DND-41 (cell line): Measurements from ENCODE around the gene MSMB.
"Not testable (repeated sequence)": the region's sequence is repeated elsewhere in the genome, so short reads cannot be mapped to it uniquely, and the experiment has no call there.

Experiments
- ATAC-seq: fragments of 200-7000 bp; cut with Tn5 transposase; 3 replicates; pipeline ENCODE4 v1.9.1; 2021; ENCODE audit warnings: low read depth; ENCODE audit not compliant: insufficient read depth
- DNase-seq: peaks from one replicate; pipeline ENCODE4 v3.0.0-alpha.2; 2020
- H2AFZ ChIP-seq: 2 replicates; pipeline ENCODE4 v1.6.0; 2012; ENCODE audit warnings: low read depth, low read length
- H3K27ac ChIP-seq: 2 replicates; pipeline ENCODE4 v1.5.1; 2012; ENCODE audit warnings: low read length, inconsistent platforms
- H3K27me3 ChIP-seq: fragments of 200-600 bp; sonication (generic); 2 replicates; pipeline ENCODE4 v1.6.0; 2012; ENCODE audit warnings: low read length, mild to moderate bottlenecking, inconsistent platforms; ENCODE audit not compliant: insufficient read depth, poor library complexity
- H3K36me3 ChIP-seq: 2 replicates; pipeline ENCODE4 v1.5.1; 2012; ENCODE audit warnings: low read length, inconsistent platforms; ENCODE audit not compliant: insufficient read depth
- H3K4me1 ChIP-seq: 2 replicates; pipeline ENCODE4 v1.5.1; 2012; ENCODE audit warnings: mild to moderate bottlenecking, low read length; ENCODE audit not compliant: insufficient read depth
- H3K4me2 ChIP-seq: 2 replicates; pipeline ENCODE4 v1.6.0; 2012; ENCODE audit warnings: mild to moderate bottlenecking, moderate library complexity, low read length, inconsistent platforms; ENCODE audit not compliant: insufficient read depth
- H3K4me3 ChIP-seq, 2 experiments: fragments of 200-600 bp in 1 of 2; shearing (Covaris generic) in 1 of 2; 2 replicates each; pipeline ENCODE4 v1.5.1; 2012 to 2016; ENCODE audit warnings: inconsistent platforms in 2 of 2, low read length in 2 of 2, mild to moderate bottlenecking in 2 of 2, low read depth in 1 of 2, moderate library complexity in 1 of 2
- H3K79me2 ChIP-seq: 2 replicates; pipeline ENCODE4 v1.6.0; 2012; ENCODE audit warnings: low read length, inconsistent platforms; ENCODE audit not compliant: insufficient read depth
- H3K9ac ChIP-seq: 2 replicates; pipeline ENCODE4 v1.6.0; 2012; ENCODE audit warnings: low read depth, mild to moderate bottlenecking, inconsistent platforms, low read length, moderate library complexity
- H3K9me3 ChIP-seq: 2 replicates; pipeline ENCODE4 v1.5.1; 2012; ENCODE audit warnings: low read length, moderate library complexity, mild to moderate bottlenecking, inconsistent platforms; ENCODE audit not compliant: insufficient read depth, severe bottlenecking
- H4K20me1 ChIP-seq: 2 replicates; pipeline ENCODE4 v1.6.0; 2012; ENCODE audit warnings: low read length; ENCODE audit not compliant: insufficient read depth
- EZH2 ChIP-seq: IDR thresholded peaks from 3 replicates; pipeline ENCODE4 v1.6.1; 2012; ENCODE audit warnings: borderline replicate concordance, low read depth, mild to moderate bottlenecking, moderate library complexity, low read length, inconsistent platforms; ENCODE audit not compliant: severe bottlenecking
- TF ChIP-seq, protein P1 (sequence below): IDR thresholded peaks from 2 replicates; pipeline ENCODE4 v1.5.1; 2012; ENCODE audit warnings: borderline replicate concordance, low read length, moderate library complexity, mild to moderate bottlenecking; ENCODE audit not compliant: poor library complexity, severe bottlenecking; ENCODE audit errors: extremely low read depth

Gene MSMB, protein sequence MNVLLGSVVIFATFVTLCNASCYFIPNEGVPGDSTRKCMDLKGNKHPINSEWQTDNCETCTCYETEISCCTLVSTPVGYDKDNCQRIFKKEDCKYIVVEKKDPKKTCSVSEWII

DNA sequence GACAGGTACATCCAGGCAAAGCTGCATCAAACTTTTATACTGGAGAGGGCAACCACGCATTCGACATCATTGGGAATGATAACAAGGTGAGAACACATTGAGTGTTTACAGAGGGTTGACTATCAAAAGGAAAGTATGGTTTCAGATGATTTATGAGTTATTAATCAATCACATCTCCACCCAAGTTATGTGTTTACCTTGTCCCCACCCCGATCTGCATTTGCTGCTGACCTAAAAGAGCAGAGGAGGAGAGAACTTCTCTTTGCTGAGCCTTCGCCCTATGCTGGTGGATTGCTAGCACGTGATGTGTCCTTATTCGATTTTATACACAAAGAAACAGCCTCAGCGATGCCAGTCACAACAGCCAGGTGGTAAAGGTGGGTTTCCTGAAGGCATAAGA lies at the start of gene MSMB:
MSMB (minus strand) TSS at position 9 of the 400 bp plus-strand sequence. CDS start 32 bp downstream, outside the sequence.
- no peak within 1 kb of the TSS for H2AFZ ChIP-seq
- no peak within 1 kb of the TSS for H3K9ac ChIP-seq
- TF ChIP-seq EZH2 = no peak
- TF ChIP-seq, protein P1, sequence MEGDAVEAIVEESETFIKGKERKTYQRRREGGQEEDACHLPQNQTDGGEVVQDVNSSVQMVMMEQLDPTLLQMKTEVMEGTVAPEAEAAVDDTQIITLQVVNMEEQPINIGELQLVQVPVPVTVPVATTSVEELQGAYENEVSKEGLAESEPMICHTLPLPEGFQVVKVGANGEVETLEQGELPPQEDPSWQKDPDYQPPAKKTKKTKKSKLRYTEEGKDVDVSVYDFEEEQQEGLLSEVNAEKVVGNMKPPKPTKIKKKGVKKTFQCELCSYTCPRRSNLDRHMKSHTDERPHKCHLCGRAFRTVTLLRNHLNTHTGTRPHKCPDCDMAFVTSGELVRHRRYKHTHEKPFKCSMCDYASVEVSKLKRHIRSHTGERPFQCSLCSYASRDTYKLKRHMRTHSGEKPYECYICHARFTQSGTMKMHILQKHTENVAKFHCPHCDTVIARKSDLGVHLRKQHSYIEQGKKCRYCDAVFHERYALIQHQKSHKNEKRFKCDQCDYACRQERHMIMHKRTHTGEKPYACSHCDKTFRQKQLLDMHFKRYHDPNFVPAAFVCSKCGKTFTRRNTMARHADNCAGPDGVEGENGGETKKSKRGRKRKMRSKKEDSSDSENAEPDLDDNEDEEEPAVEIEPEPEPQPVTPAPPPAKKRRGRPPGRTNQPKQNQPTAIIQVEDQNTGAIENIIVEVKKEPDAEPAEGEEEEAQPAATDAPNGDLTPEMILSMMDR = no peak
- ATAC-seq = no peak
- H3K27ac ChIP-seq = no peak within 1 kb of the TSS
- H4K20me1 ChIP-seq = no peaks in the 10 kb centered on the region
- no peaks in the 10 kb centered on the region for H3K27me3 ChIP-seq
- H3K79me2 ChIP-seq = no peaks in the 10 kb centered on the region
- no peak within 1 kb of the TSS for H3K4me3 ChIP-seq
- 0 out of 2 replicates have a peak, but pooled peaks cover 2% of the 10 kb centered on the region for H3K4me1 ChIP-seq
- H3K36me3 ChIP-seq = no peaks in the 10 kb centered on the region
- DNase-seq = no peak
- no peak within 1 kb of the TSS for H3K4me2 ChIP-seq
- no peaks in the 10 kb centered on the region for H3K9me3 ChIP-seq

DNA sequence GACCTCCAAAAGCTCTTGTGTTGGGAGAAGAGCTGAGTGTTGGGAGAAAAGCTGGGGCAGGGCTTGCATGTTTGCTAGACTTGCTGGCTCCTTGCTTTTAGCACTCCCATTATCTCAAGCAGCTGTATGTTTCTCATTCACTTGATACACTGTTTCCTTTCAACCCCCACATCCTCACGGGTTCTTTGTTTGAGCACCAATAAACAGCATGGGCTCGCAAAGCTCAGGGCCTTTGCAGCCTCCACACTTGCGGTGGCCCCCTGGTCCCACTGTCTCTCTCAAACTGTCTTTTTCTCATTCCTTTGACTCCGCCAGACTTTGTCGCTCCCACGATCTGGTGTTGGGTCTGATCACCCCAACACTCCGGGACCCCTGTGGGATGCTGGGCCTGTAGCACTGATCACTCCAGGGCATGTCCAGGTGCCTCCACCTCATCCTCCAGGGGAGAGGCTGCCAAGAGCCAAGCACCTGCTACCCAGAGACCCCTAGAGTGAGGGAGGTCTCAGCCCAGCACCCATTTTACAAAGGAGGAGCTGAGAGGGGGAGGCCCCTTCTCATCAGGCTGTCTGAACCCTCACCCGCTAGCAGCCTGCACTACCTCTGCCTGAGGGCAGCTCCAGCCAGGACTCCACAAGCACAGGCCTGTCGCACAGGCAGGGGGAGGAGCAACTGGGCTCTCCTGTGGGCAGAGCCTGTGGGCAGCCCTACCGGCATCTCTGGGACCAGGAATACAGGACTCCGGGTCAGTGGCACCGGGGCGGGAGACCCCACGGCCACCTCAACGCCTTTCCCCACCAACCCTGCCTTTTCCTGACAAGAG lies 49.1 kb upstream of the MSMB start:
- Histone ChIP-seq H3K4me1 (peaks cover 76% of the 10 kb centered on the region), H3K79me2 (peaks cover 3% of the 10 kb centered on the region), H2AFZ (peak overlapping the region; percentile 40), H3K27ac (peak overlapping the region; percentile 80), H3K4me3 (peak overlapping the region in 1 of 2 experiments; percentile 52; a peak in 1 of 4 replicates), H3K36me3 (no peaks in the 10 kb centered on the region), H3K9ac (peak overlapping the region; percentile 49), H4K20me1 (no peaks in the 10 kb centered on the region), H3K9me3 (no peaks in the 10 kb centered on the region), H3K27me3 (no peaks in the 10 kb centered on the region), H3K4me2 (peak overlapping the region; percentile 58)
- no peak for TF ChIP-seq EZH2
- TF ChIP-seq, protein P1 = no peak
- ATAC-seq (peak; percentile 33), DNase-seq (peak; percentile 70)

- Histone ChIP-seq H3K4me2 (peak overlapping the region; percentile 58), H3K4me3 (peak overlapping the region in 1 of 2 experiments; percentile 52; a peak in 2 of 4 replicates), H3K9me3 (no peaks in the 10 kb centered on the region), H3K27ac (peak overlapping the region; percentile 80), H2AFZ (peak overlapping the region; percentile 34; the same call in 1 of the 2 replicates), H3K27me3 (no peaks in the 10 kb centered on the region), H4K20me1 (no peaks in the 10 kb centered on the region), H3K9ac (peak overlapping the region; percentile 49), H3K36me3 (no peaks in the 10 kb centered on the region), H3K4me1 (peaks cover 83% of the 10 kb centered on the region), H3K79me2 (peaks cover 3% of the 10 kb centered on the region)
- DNase-seq = no peak
- TF ChIP-seq, protein P1 = no peak
- no peak for TF ChIP-seq EZH2
- ATAC-seq = no peak
These were observed 48.1 kb upstream of the MSMB start for GRCh38 chr10:46094197-46094500.

DNA sequence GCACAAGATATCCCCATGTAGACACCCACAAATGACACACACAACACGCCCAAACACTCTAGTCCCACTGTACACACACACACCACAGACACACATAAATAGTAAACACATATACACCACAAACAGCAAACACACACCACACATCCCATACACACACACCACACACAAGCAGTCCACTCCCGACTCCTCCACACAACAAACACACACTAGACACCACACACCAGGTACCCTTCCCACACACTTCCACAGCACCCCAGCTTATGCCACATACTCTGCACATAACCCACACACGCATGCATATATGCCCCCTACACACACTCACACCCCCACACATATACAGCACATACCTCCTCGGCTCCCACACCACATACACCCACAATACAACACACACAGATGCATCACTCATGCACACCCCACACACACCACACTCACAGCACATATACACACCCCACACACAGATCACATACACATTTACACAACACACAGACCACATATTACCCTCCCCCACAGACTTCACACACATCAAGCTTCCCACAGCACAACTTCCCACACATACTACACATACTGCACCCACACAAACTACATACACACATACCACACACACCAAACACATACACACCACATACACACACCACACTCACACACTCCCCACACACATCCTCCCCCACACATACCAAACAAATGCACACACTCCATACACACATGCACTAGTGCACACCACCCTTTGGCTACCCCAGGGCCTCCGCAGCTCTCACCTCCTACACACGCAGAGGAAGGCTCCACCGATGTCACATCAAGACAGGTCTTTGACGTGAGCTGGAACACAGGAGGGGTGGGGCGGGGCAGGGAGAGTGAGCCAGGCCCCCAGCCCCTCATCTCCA lies 47.5 kb upstream of the MSMB start:
- H3K9me3 ChIP-seq, H3K36me3 ChIP-seq, H3K79me2 ChIP-seq, H3K27me3 ChIP-seq, H4K20me1 ChIP-seq: not testable (repeated sequence)
- peak overlapping the region; percentile 49 for H3K9ac ChIP-seq
- ATAC-seq = 0 out of 3 replicates have a peak, but pooled peaks have one; percentile 3
- peaks cover 89% of the 10 kb centered on the region for H3K4me1 ChIP-seq
- peak overlapping the region; percentile 80 for H3K27ac ChIP-seq
- H3K4me2 ChIP-seq = peak overlapping the region; percentile 58
- H2AFZ ChIP-seq = peak overlapping the region; percentile 34; the same call in 1 of the 2 replicates
- peak overlapping the region in 1 of 2 experiments; percentile 52; a peak in 2 of 4 replicates for H3K4me3 ChIP-seq
- peak; percentile 61 for DNase-seq
